WTC11 (cell line): ENCODE results near the gene PYGL. TPM values are rescaled to one million over a fixed set of nuclear protein-coding genes. Genes with fewer than 3 reads are reported as not detected.

Experiments used
- ATAC-seq: fragments of 200-7000 bp; cut with Tn5 transposase; 2 replicates; pipeline ENCODE4 v1.10.0; 2021; ENCODE audit warnings: mild to moderate bottlenecking, moderate library complexity
- CTCF ChIA-PET: fragments of 300-600 bp; sonication (Branson Sonifier 250); formaldehyde crosslinking; loops from one replicate; lab custom pipeline; 2021; ENCODE audit warnings: antibody characterized with exemption; lab: Charles Lee
- POLR2A ChIA-PET: fragments of 350-600 bp; sonication (Branson Sonifier 250); formaldehyde crosslinking; loops from one replicate; lab custom pipeline; 2021; ENCODE audit warnings: antibody characterized with exemption; lab: Charles Lee
- DNase-seq: peaks from one replicate; pipeline ENCODE4 v3.0.0; 2021; ENCODE audit warnings: low spot score
- H3K27ac Mint-ChIP-seq: 2 replicates; pipeline ENCODE4 v1.8.0; 2021; ENCODE audit warnings: mixed read lengths
- H3K27me3 Mint-ChIP-seq: 2 replicates; pipeline ENCODE4 v1.8.0; 2021; ENCODE audit warnings: low read depth, mild to moderate bottlenecking, moderate library complexity, mixed read lengths
- H3K36me3 Mint-ChIP-seq: 2 replicates; pipeline ENCODE4 v1.8.0; 2021; ENCODE audit warnings: mixed read lengths
- H3K4me1 Mint-ChIP-seq: 2 replicates; pipeline ENCODE4 v1.8.0; 2022; ENCODE audit warnings: mixed read lengths
- H3K4me3 Mint-ChIP-seq: 2 replicates; pipeline ENCODE4 v1.8.0; 2021; ENCODE audit warnings: mild to moderate bottlenecking, moderate library complexity, mixed read lengths
- H3K9me3 Mint-ChIP-seq: 2 replicates; pipeline ENCODE4 v1.8.0; 2021; ENCODE audit warnings: mixed read lengths
- AFF4 ChIP-seq: sonication (generic); formaldehyde crosslinking; IDR thresholded peaks from 2 replicates; pipeline ENCODE4 v1.8.1; 2023; ENCODE audit warnings: mild to moderate bottlenecking, missing genetic modification reagents, borderline replicate concordance
- AR ChIP-seq: fragments of 250-450 bp; sonication (Bioruptor Pico); IDR thresholded peaks from 2 replicates; pipeline ENCODE4 v1.9.0; 2021; ENCODE audit warnings: mild to moderate bottlenecking
- ATF6 ChIP-seq: sonication (generic); formaldehyde crosslinking; IDR thresholded peaks from 2 replicates; pipeline ENCODE4 v1.8.1; 2023; ENCODE audit warnings: mild to moderate bottlenecking, missing genetic modification reagents
- CDX4 ChIP-seq: fragments of 250-450 bp; sonication (Bioruptor Pico); IDR thresholded peaks from 2 replicates; pipeline ENCODE4 v1.9.0; 2021; ENCODE audit warnings: moderate library complexity, mild to moderate bottlenecking, inconsistent platforms, borderline replicate concordance
- CREB1 ChIP-seq: sonication (generic); formaldehyde crosslinking; IDR thresholded peaks from 2 replicates; pipeline ENCODE4 v1.8.0; 2023; ENCODE audit warnings: mild to moderate bottlenecking, missing genetic modification reagents
- E2F4 ChIP-seq: sonication (generic); formaldehyde crosslinking; IDR thresholded peaks from 2 replicates; pipeline ENCODE4 v1.8.1; 2022; ENCODE audit warnings: low read depth, mild to moderate bottlenecking, moderate library complexity, missing genetic modification reagents, borderline replicate concordance
- ETV6 ChIP-seq: sonication (generic); formaldehyde crosslinking; IDR thresholded peaks from 2 replicates; pipeline ENCODE4 v1.8.1; 2022; ENCODE audit warnings: mild to moderate bottlenecking, missing genetic modification reagents
- GRHL2 ChIP-seq: fragments of 250-450 bp; sonication (Bioruptor Pico); IDR thresholded peaks from 2 replicates; pipeline ENCODE4 v1.8.0; 2022; ENCODE audit warnings: mild to moderate bottlenecking, moderate library complexity; ENCODE audit not compliant: insufficient replicate concordance, severe bottlenecking
- IRF1 ChIP-seq: sonication (generic); formaldehyde crosslinking; IDR thresholded peaks from 2 replicates; pipeline ENCODE4 v1.8.0; 2023; ENCODE audit warnings: missing genetic modification reagents
- MYBL2 ChIP-seq: sonication (generic); formaldehyde crosslinking; IDR thresholded peaks from 2 replicates; pipeline ENCODE4 v1.8.1; 2023; ENCODE audit warnings: mild to moderate bottlenecking, moderate library complexity, missing genetic modification reagents
- RORB ChIP-seq: fragments of 250-450 bp; sonication (Bioruptor Pico); IDR thresholded peaks from 2 replicates; pipeline ENCODE4 v1.9.0; 2021; ENCODE audit warnings: mild to moderate bottlenecking
- SOX15 ChIP-seq: fragments of 250-450 bp; sonication (Bioruptor Pico); IDR thresholded peaks from 2 replicates; pipeline ENCODE4 v1.9.0; 2021; ENCODE audit warnings: mild to moderate bottlenecking
- USF2 ChIP-seq: sonication (generic); formaldehyde crosslinking; IDR thresholded peaks from 2 replicates; pipeline ENCODE4 v1.8.1; 2023; ENCODE audit warnings: mild to moderate bottlenecking, missing genetic modification reagents, moderate library complexity
- ZNF138 ChIP-seq: sonication (generic); formaldehyde crosslinking; conservative IDR thresholded peaks from 2 replicates; pipeline ENCODE4 v1.8.1; 2022; ENCODE audit warnings: mild to moderate bottlenecking, moderate library complexity, missing genetic modification reagents
- ZNF281 ChIP-seq: sonication (generic); formaldehyde crosslinking; IDR thresholded peaks from 2 replicates; pipeline ENCODE4 v1.8.0; 2023; ENCODE audit warnings: mild to moderate bottlenecking, missing genetic modification reagents
- ZNF671 ChIP-seq: fragments of 250-450 bp; sonication (Bioruptor Pico); IDR thresholded peaks from 2 replicates; pipeline ENCODE4 v1.8.0; 2021; ENCODE audit warnings: mild to moderate bottlenecking
- total RNA-seq: library from RNA; stranded (reverse); gene quantifications from 3 replicates; pipeline ENCODE4 v1.2.3, GENCODE V29; 2021

Gene PYGL
- total RNA-seq, 1 experiment from 2014 or later = 81.0 TPM

- TF ChIP-seq CDX4 (CRISPR knock-in tag) = no peak
- TF ChIP-seq IRF1 (CRISPR knock-in tag) = no peak
- TF ChIP-seq ZNF281 = 0 out of 2 replicates have a peak, but pooled peaks have one; percentile 53
Observed at GRCh38 chr14:50892255-50892654, 52.0 kb downstream of the PYGL start (continued).

GRCh38 chr14:50887476-50887875, 56.8 kb downstream of the PYGL start:
- CTCF ChIA-PET = interaction anchor here (1.3 kb wide), 1 partner anchor 27 kb away, joined by 8 read pairs; no protein-coding TSS in a partner anchor
- no peaks in the 10 kb centered on the region for H3K27me3 Mint-ChIP-seq
- 0 out of 2 replicates have a peak, but pooled peaks cover 3% of the 10 kb centered on the region for H3K36me3 Mint-ChIP-seq
- H3K4me3 Mint-ChIP-seq = no peak overlapping the region
- H3K27ac Mint-ChIP-seq = no peak overlapping the region
- ATAC-seq (no peak), DNase-seq (no peak)
- POLR2A ChIA-PET = interaction anchor here (0.6 kb wide), 1 partner anchor 46 kb away, joined by 7 read pairs; no protein-coding TSS in a partner anchor
- H3K4me1 Mint-ChIP-seq = peaks cover 59% of the 10 kb centered on the region
- TF ChIP-seq AR (no peak), USF2 (CRISPR knock-in tag) (no peak), CREB1 (CRISPR knock-in tag) (no peak), MYBL2 (CRISPR knock-in tag) (no peak), ZNF671 (no peak), ETV6 (CRISPR knock-in tag) (no peak), RORB (CRISPR knock-in tag) (no peak), AFF4 (no peak), GRHL2 (CRISPR knock-in tag) (no peak), ATF6 (CRISPR knock-in tag) (no peak), ZNF138 (no peak), SOX15 (CRISPR knock-in tag) (no peak), E2F4 (CRISPR knock-in tag) (no peak)
- TF ChIP-seq, all 79 proteins: peak for 0
- H3K9me3 Mint-ChIP-seq = no peaks in the 10 kb centered on the region
